ENCODE results near the gene RNF4. TPM values are rescaled to one million over a fixed set of nuclear protein-coding genes. Genes with fewer than 3 reads are reported as not detected.
A peak's percentile ranks its signal among the peaks of the same experiment; 100 is the strongest.

The RNF4 gene
- total and polyA plus RNA-seq, 8 donors: 11.7 to 30.3 (median 23.3) TPM

DNA sequence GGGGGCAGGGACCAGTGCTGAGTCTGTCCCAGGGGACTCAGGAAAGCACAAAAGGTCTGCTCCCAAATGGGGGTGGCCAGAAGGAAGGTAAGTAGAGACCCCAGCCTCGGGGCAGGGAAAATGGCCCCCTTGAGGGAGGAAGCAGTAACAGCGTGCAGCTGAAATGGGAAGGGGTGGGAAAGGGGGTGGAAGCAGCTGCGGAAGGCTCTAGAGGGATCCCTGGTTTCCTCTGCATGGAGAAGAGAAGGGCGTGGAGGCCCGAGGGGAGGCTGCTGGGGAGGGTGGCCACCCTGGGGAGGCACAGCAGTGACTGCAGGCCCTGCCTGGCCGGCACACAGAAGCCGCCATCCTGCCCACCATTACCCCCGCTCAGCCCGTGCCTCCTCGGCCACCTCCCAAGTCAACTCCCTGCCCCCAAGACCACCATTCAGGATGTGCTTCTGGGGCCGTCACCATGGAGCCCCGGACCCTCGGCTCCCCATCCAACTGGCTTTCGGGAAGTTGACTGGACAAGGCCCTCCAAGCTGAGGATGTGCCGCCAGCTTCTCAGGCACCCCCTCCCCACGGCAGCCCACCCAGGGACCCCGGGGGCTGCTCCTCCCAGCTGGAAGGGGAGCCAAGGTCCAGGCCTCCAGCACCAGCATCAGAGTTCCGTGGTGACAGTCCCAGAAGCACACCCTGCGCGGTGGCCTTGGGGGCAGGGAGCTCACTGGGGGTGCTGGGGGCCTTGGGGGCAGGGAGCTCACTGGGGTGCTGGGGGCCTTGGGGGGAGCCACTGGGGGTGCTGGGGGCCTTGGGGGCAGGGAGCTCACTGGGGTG is 26.5 kb upstream of the RNF4 start:
- Histone ChIP-seq H3K4me3 (no peak overlapping the region), H3K27ac (no peak overlapping the region), H3K27me3 (no peaks in the 10 kb centered on the region), H3K36me3 (no peaks in the 10 kb centered on the region), H3K4me1 (no peaks in the 10 kb centered on the region), H3K9me3 (no peaks in the 10 kb centered on the region)
- no peak for FAIRE-seq
- WGBS, 2 donors: 74 to 81% methylated on average over 19 to 20 of the region's 20 CpGs
- ATAC-seq: peak in 1 of 4 donors; percentile 14
- TF ChIP-seq CTCF (IDR thresholded peaks at IDR 0.05): no peak
- peak in 1 of 6 donors; percentile 64 for DNase-seq
- intact Hi-C loops (cut with DNase I): loop anchor here in 2 of 3 donors (10.0 kb wide), 2 partner anchors 218 to 228 kb away; no protein-coding TSS in a partner anchor

GRCh38 chr4:2443061-2443730 is 25.7 kb upstream of the RNF4 start:
- Histone ChIP-seq H3K36me3 (no peaks in the 10 kb centered on the region), H3K9me3 (no peaks in the 10 kb centered on the region), H3K27me3 (no peaks in the 10 kb centered on the region), H3K4me1 (no peaks in the 10 kb centered on the region), H3K4me3 (no peak overlapping the region), H3K27ac (no peak overlapping the region)
- FAIRE-seq (no peak), ATAC-seq (no peak), DNase-seq (no peak)
- no peak for TF ChIP-seq CTCF (IDR thresholded peaks at IDR 0.05)
- 78 to 82% methylated on average over 17 to 20 of the region's 20 CpGs for WGBS, 2 donors
- intact Hi-C loops (cut with DNase I): loop anchor here in 2 of 3 donors (10.0 kb wide), 2 partner anchors 218 to 228 kb away; no protein-coding TSS in a partner anchor

- Histone ChIP-seq H3K27ac (no peak overlapping the region), H3K4me1 (no peaks in the 10 kb centered on the region), H3K4me3 (no peak overlapping the region), H3K27me3 (no peaks in the 10 kb centered on the region), H3K9me3 (no peaks in the 10 kb centered on the region), H3K36me3 (no peaks in the 10 kb centered on the region)
- no peak for TF ChIP-seq CTCF (IDR thresholded peaks at IDR 0.05)
- FAIRE-seq (no peak), DNase-seq (peak in 1 of 6 donors; percentile 61), ATAC-seq (no peak)
- intact Hi-C loops (cut with DNase I): loop anchor here in 2 of 3 donors (10.0 kb wide), 2 partner anchors 219 to 229 kb away; no protein-coding TSS in a partner anchor
- WGBS, 2 donors: 90 to 94% methylated on average over 7 of the region's 7 CpGs
These were observed 24.8 kb upstream of the RNF4 start for GRCh38 chr4:2443956-2444740.

DNA sequence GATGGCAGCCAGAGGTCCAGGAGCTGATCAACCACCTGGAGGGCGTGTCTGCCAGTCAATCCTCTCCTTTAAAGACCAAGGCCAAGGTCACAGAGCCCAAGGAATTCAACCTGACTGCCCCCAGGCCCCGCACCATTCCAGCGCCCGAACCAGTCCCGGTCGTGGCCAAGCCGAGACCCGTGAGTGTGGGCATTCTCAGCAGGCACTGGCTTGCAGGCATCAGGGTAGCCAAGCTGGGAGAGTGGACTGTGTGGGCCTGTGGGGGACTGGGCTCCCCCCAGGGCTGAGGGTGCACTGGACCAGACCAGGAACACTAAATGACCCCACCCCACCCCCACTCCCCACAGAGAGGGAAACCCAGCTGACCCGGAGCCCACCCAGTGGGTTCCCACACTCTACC is 23.8 kb upstream of the RNF4 start:
- no peaks in the 10 kb centered on the region for H3K4me1 ChIP-seq
- WGBS, 2 donors: 93 to 98% methylated on average over 9 of the region's 9 CpGs
- H3K27me3 ChIP-seq: no peaks in the 10 kb centered on the region
- H3K9me3 ChIP-seq: no peaks in the 10 kb centered on the region
- ATAC-seq (no peak), DNase-seq (no peak), FAIRE-seq (no peak)
- TF ChIP-seq CTCF (IDR thresholded peaks at IDR 0.05): no peak
- no peak overlapping the region for H3K27ac ChIP-seq
- H3K4me3 ChIP-seq: no peak overlapping the region
- no peaks in the 10 kb centered on the region for H3K36me3 ChIP-seq
- intact Hi-C loops (cut with DNase I): loop anchor here in 2 of 3 donors (10.0 kb wide), 2 partner anchors 220 to 230 kb away; no protein-coding TSS in a partner anchor

Data from pancreas (tissue), 10 donors.